OCI-LY3 (cell line): ENCODE measurements around the gene GRIA3.

ENCODE experiments used
- EZH2phosphoT487 ChIP-seq: fragments of 200-600 bp; shearing (Covaris generic); IDR thresholded peaks from 2 replicates; pipeline ENCODE4 v1.6.1; 2018; ENCODE audit warnings: antibody characterized with exemption, mixed run types, low read depth
- TF ChIP-seq, protein P1 (sequence below): fragments of 200-600, 300-600 bp; sonication (generic); IDR thresholded peaks from 2 replicates; pipeline ENCODE4 v1.5.1; 2014; ENCODE audit warnings: antibody characterized with exemption, low read length, low read depth

DNA sequence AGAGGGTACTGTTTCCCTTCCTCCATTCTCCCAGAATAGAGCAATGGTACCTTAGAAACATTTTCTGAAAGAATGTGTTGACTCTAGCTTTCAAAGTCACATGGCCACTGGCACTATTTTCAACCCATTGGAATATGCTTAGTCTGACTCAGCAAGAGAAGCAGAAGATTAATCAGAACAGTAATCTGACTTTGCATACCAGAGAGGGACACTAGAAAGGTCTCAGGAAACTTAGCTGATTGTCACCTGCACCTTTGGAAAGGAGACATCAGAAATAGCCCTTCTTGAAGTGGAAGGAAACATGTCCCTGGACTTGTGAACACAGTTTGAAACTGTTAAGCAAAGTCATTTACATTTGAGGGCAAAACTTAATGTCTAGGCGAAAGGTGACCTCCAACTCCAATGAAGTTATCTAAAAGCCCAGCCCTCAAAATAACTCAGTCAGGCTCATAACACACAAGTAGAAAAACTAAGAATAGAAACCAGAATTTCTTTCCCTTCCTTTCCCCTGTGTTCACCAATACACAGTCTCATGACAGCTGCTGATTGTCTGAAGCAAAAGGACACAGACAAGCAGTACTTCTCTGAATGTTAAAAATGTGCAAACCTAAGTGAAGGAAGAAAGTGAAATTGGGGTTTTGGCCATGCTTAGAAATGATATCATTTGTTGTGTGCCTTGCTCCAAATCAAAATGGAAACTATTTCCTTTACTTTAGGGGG is 270.8 kb downstream of the GRIA3 start:
- TF ChIP-seq, protein P1, sequence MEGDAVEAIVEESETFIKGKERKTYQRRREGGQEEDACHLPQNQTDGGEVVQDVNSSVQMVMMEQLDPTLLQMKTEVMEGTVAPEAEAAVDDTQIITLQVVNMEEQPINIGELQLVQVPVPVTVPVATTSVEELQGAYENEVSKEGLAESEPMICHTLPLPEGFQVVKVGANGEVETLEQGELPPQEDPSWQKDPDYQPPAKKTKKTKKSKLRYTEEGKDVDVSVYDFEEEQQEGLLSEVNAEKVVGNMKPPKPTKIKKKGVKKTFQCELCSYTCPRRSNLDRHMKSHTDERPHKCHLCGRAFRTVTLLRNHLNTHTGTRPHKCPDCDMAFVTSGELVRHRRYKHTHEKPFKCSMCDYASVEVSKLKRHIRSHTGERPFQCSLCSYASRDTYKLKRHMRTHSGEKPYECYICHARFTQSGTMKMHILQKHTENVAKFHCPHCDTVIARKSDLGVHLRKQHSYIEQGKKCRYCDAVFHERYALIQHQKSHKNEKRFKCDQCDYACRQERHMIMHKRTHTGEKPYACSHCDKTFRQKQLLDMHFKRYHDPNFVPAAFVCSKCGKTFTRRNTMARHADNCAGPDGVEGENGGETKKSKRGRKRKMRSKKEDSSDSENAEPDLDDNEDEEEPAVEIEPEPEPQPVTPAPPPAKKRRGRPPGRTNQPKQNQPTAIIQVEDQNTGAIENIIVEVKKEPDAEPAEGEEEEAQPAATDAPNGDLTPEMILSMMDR: no peak
- no peak for TF ChIP-seq EZH2phosphoT487
